ENCODE measurements around the gene CEP131. TPM values are rescaled to one million over a fixed set of nuclear protein-coding genes. Genes with fewer than 3 reads are reported as not detected.

CEP131 gene
- total and polyA plus RNA-seq, 2 of the 8 experiments (the other 6 are each of a cell fraction or from before 2014, with no cell fraction given), result 5.9 to 23.2 TPM

DNA sequence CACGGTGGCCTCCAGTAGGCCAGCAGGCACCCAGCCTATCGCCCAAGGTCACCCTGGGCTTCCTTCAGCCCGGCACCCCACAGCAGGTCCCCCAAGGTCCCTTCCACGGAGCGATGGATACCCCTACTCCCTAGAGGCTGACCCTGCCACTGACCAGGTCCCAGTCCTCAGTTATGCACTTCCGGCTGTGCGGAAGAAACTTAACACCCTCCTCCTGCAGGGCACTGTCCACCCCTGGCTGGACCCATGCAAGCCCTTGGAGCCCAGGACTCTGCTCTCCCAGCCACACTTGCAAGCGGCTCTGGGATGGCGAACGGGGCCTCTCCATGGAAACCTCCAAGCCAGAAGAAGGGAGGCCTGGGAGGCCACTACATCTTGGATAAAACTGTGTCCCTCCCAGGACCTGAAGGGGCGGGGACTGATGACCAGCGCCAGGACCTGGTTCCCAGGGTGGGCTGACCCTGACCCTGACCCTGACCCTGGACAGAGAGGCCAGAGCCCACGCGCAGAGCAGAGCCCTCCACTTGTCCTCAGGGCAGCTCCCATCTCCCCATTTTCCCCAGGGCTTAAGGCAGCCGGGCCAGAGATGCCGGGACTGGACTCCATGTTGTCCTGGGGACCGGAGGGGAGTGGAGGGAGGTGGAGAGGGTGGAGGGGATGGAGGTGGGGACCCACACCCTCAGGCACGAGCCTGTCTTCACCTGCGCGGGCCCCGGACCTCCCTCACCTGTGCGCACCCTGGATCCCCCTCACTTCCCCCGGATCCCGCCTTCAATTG is 734 bp downstream of the CEP131 start (continued):
- TF ChIP-seq, protein P1, sequence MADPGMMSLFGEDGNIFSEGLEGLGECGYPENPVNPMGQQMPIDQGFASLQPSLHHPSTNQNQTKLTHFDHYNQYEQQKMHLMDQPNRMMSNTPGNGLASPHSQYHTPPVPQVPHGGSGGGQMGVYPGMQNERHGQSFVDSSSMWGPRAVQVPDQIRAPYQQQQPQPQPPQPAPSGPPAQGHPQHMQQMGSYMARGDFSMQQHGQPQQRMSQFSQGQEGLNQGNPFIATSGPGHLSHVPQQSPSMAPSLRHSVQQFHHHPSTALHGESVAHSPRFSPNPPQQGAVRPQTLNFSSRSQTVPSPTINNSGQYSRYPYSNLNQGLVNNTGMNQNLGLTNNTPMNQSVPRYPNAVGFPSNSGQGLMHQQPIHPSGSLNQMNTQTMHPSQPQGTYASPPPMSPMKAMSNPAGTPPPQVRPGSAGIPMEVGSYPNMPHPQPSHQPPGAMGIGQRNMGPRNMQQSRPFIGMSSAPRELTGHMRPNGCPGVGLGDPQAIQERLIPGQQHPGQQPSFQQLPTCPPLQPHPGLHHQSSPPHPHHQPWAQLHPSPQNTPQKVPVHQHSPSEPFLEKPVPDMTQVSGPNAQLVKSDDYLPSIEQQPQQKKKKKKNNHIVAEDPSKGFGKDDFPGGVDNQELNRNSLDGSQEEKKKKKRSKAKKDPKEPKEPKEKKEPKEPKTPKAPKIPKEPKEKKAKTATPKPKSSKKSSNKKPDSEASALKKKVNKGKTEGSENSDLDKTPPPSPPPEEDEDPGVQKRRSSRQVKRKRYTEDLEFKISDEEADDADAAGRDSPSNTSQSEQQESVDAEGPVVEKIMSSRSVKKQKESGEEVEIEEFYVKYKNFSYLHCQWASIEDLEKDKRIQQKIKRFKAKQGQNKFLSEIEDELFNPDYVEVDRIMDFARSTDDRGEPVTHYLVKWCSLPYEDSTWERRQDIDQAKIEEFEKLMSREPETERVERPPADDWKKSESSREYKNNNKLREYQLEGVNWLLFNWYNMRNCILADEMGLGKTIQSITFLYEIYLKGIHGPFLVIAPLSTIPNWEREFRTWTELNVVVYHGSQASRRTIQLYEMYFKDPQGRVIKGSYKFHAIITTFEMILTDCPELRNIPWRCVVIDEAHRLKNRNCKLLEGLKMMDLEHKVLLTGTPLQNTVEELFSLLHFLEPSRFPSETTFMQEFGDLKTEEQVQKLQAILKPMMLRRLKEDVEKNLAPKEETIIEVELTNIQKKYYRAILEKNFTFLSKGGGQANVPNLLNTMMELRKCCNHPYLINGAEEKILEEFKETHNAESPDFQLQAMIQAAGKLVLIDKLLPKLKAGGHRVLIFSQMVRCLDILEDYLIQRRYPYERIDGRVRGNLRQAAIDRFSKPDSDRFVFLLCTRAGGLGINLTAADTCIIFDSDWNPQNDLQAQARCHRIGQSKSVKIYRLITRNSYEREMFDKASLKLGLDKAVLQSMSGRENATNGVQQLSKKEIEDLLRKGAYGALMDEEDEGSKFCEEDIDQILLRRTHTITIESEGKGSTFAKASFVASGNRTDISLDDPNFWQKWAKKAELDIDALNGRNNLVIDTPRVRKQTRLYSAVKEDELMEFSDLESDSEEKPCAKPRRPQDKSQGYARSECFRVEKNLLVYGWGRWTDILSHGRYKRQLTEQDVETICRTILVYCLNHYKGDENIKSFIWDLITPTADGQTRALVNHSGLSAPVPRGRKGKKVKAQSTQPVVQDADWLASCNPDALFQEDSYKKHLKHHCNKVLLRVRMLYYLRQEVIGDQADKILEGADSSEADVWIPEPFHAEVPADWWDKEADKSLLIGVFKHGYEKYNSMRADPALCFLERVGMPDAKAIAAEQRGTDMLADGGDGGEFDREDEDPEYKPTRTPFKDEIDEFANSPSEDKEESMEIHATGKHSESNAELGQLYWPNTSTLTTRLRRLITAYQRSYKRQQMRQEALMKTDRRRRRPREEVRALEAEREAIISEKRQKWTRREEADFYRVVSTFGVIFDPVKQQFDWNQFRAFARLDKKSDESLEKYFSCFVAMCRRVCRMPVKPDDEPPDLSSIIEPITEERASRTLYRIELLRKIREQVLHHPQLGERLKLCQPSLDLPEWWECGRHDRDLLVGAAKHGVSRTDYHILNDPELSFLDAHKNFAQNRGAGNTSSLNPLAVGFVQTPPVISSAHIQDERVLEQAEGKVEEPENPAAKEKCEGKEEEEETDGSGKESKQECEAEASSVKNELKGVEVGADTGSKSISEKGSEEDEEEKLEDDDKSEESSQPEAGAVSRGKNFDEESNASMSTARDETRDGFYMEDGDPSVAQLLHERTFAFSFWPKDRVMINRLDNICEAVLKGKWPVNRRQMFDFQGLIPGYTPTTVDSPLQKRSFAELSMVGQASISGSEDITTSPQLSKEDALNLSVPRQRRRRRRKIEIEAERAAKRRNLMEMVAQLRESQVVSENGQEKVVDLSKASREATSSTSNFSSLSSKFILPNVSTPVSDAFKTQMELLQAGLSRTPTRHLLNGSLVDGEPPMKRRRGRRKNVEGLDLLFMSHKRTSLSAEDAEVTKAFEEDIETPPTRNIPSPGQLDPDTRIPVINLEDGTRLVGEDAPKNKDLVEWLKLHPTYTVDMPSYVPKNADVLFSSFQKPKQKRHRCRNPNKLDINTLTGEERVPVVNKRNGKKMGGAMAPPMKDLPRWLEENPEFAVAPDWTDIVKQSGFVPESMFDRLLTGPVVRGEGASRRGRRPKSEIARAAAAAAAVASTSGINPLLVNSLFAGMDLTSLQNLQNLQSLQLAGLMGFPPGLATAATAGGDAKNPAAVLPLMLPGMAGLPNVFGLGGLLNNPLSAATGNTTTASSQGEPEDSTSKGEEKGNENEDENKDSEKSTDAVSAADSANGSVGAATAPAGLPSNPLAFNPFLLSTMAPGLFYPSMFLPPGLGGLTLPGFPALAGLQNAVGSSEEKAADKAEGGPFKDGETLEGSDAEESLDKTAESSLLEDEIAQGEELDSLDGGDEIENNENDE (IDR thresholded peaks at IDR 0.05; ENCODE audit: insufficient replicate concordance, low read length), result no peak

All from H1 (cell line).